Endothelial cell of umbilical vein (primary cell): ENCODE measurements around the gene IRF2BP2. TPM values are rescaled to one million over a fixed set of nuclear protein-coding genes. Genes with fewer than 3 reads are reported as not detected.

ENCODE experiments used
- BruUV-seq: library from RNA; stranded (reverse); fragments of 400-500 nt; replicated peaks from 2 replicates; lab custom pipeline; 2021; lab: Mats Ljungman, UMichigan
- CTCF ChIA-PET: fragments of 300-600, 350-600 bp; sonication (Branson Sonifier 250); formaldehyde crosslinking; loops from one replicate; lab custom pipeline; 2021; ENCODE audit warnings: antibody characterized with exemption, inconsistent platforms; lab: Charles Lee
- POLR2A ChIA-PET: fragments of 300-600, 350-600 bp; sonication (Branson Sonifier 250); formaldehyde crosslinking; loops from one replicate; lab custom pipeline; 2021; ENCODE audit warnings: antibody characterized with exemption, inconsistent platforms; lab: Charles Lee
- DNase-seq: peaks from one replicate; pipeline ENCODE4 v3.0.0-alpha.2; 2011; ENCODE audit warnings: low read depth, low spot score
- FAIRE-seq: peaks from 2 replicates; lab custom pipeline; 2011; peaks lifted over from hg19 to GRCh38; lab: Jason Lieb, UNC
- H2AFZ ChIP-seq: 2 replicates; pipeline ENCODE4 v1.6.0; 2012; ENCODE audit warnings: low read depth, low read length, control low read depth, inconsistent platforms
- H3K27ac ChIP-seq: 2 replicates; pipeline ENCODE4 v1.5.1; 2011; ENCODE audit warnings: low read depth, mild to moderate bottlenecking, control low read depth, low read length, moderate library complexity; ENCODE audit not compliant: insufficient read depth
- H3K27me3 ChIP-seq, 2 experiments: 2 replicates each; pipeline versions ENCODE4 v1.6.0 to v1.6.1; 2011; ENCODE audit warnings: low read length in 2 of 2, mixed read lengths in 1 of 2; ENCODE audit not compliant: control insufficient read depth in 2 of 2, insufficient read depth in 2 of 2
- H3K36me3 ChIP-seq, 2 experiments: 2 replicates in 1 of 2; 3 replicates in 1 of 2; pipeline ENCODE4 v1.5.1; 2011; ENCODE audit warnings: low read length in 2 of 2, mild to moderate bottlenecking in 1 of 2, moderate library complexity in 1 of 2; ENCODE audit not compliant: control insufficient read depth in 2 of 2, insufficient read depth in 2 of 2; ENCODE audit errors: extremely low read depth in 1 of 2
- H3K4me1 ChIP-seq: 3 replicates; pipeline ENCODE4 v1.5.1; 2011; ENCODE audit warnings: mild to moderate bottlenecking, low read length; ENCODE audit not compliant: control insufficient read depth, insufficient read depth; ENCODE audit errors: extremely low read depth
- H3K4me2 ChIP-seq: 2 replicates; pipeline ENCODE4 v1.6.1; 2011; ENCODE audit warnings: low read length, control low read depth, mixed read lengths; ENCODE audit not compliant: insufficient read depth
- H3K4me3 ChIP-seq, 3 experiments: fragments of 200-600 bp in 1 of 3; sonication (generic), shearing (Covaris generic) in 1 of 3; replicated peaks in 1 of 3; 2 replicates each; pipeline ENCODE4 v1.5.1; 2011 to 2016; ENCODE audit warnings: control low read depth in 3 of 3, low read length in 3 of 3, mild to moderate bottlenecking in 2 of 3, inconsistent platforms in 1 of 3, low read depth in 1 of 3, moderate library complexity in 1 of 3; ENCODE audit not compliant: insufficient read depth in 1 of 3
- H3K79me2 ChIP-seq: 2 replicates; pipeline ENCODE4 v1.6.0; 2012; ENCODE audit warnings: low read length, inconsistent platforms; ENCODE audit not compliant: control insufficient read depth, insufficient read depth
- H3K9ac ChIP-seq: replicated peaks from 2 replicates; pipeline ENCODE3; 2011; ENCODE audit warnings: low read length, control low read depth; ENCODE audit not compliant: insufficient read depth; ENCODE audit errors: extremely low read depth
- H3K9me1 ChIP-seq: replicated peaks from 3 replicates; pipeline ENCODE4 v1.6.0; 2011; ENCODE audit warnings: mild to moderate bottlenecking, low read length; ENCODE audit not compliant: control insufficient read depth, insufficient read depth; ENCODE audit errors: extremely low read depth
- H3K9me3 ChIP-seq: replicated peaks from 2 replicates; pipeline ENCODE4 v1.5.1; 2012; ENCODE audit warnings: low read length, inconsistent platforms; ENCODE audit not compliant: control insufficient read depth, insufficient read depth
- H4K20me1 ChIP-seq: replicated peaks from 2 replicates; pipeline ENCODE3; 2011; ENCODE audit warnings: mild to moderate bottlenecking, low read length; ENCODE audit not compliant: control insufficient read depth, insufficient read depth; ENCODE audit errors: extremely low read depth
- CTCF ChIP-seq, 2 donors: IDR thresholded peaks; 1 replicate in 1 of 2; 2 replicates in 1 of 2; pipeline ENCODE4 v1.5.1; 2011; ENCODE audit warnings: low read length in 2 of 2, mild to moderate bottlenecking in 2 of 2, moderate library complexity in 2 of 2, control low read depth in 1 of 2, inconsistent platforms in 1 of 2, low read depth in 1 of 2; ENCODE audit not compliant: insufficient read depth in 1 of 2; ENCODE audit errors: extremely low read depth in 1 of 2
- EZH2 ChIP-seq: IDR thresholded peaks from 2 replicates; pipeline ENCODE4 v1.6.1; 2012; ENCODE audit warnings: borderline replicate concordance, low read depth, mild to moderate bottlenecking, moderate library complexity, low read length, inconsistent platforms; ENCODE audit not compliant: severe bottlenecking
- FOS ChIP-seq: IDR thresholded peaks from 2 replicates; pipeline ENCODE4 v1.6.1; 2011; ENCODE audit warnings: mild to moderate bottlenecking, low read length, moderate library complexity, borderline replicate concordance; ENCODE audit not compliant: insufficient read depth
- GATA2 ChIP-seq: IDR thresholded peaks from 2 replicates; pipeline ENCODE4 v1.7.0; 2011; ENCODE audit warnings: low read depth, mild to moderate bottlenecking, moderate library complexity, mixed read lengths, low read length; ENCODE audit not compliant: insufficient read length, insufficient read depth
- JUN ChIP-seq: IDR thresholded peaks from 2 replicates; pipeline ENCODE4 v1.6.1; 2011; ENCODE audit warnings: borderline replicate concordance, low read depth; ENCODE audit not compliant: insufficient read length, insufficient read depth
- MAX ChIP-seq: IDR thresholded peaks from 2 replicates; pipeline ENCODE4 v1.6.1; 2011; ENCODE audit not compliant: insufficient read depth, insufficient read length
- MYC ChIP-seq: IDR thresholded peaks from one replicate; pipeline ENCODE4 v1.6.1; 2011; ENCODE audit warnings: mild to moderate bottlenecking, low read depth, low read length
- POLR2A ChIP-seq: IDR thresholded peaks from 2 replicates; pipeline ENCODE4 v1.6.1; 2012; ENCODE audit warnings: low read depth, mild to moderate bottlenecking, control low read depth, low read length
- POLR2AphosphoS5 ChIP-seq: IDR thresholded peaks from 2 replicates; pipeline ENCODE4 v1.6.1; 2012; ENCODE audit warnings: low read depth, mild to moderate bottlenecking, control low read depth, low read length, moderate library complexity; ENCODE audit not compliant: insufficient read depth
- dilution Hi-C: fragments of 300-500 bp; cut with MboI; formaldehyde crosslinking; loops from one replicate; pipeline ENCODE4 v1.15.0; 2019; ENCODE audit warnings: low sequenced_read_pairs; ENCODE audit not compliant: extremely low pct_ligation_motif_present
- intact Hi-C: fragments of 100-400 bp; cut with micrococcal nuclease; formaldehyde crosslinking; loops from one replicate; pipeline ENCODE4 v1.10.0; 2022
- polyA plus RNA-seq, 4 experiments: library from polyadenylated mRNA; depleted of rRNA in 3 of 4; stranded (reverse) in 3 of 4; unstranded in 1 of 4; fragments of >200 nt; gene quantifications; 2 replicates each; pipeline versions ENCODE4 v1.2.1 to v1.2.3, GENCODE V29; 2011 to 2012; ENCODE audit warnings: missing spikeins in 1 of 4
- total RNA-seq: library from RNA; stranded (reverse); gene quantifications from 2 replicates; pipeline ENCODE4 v1.2.3, GENCODE V29; 2021

IRF2BP2 gene
- total and polyA plus RNA-seq, 2 donors (not counting 3 experiments of a cell fraction or from before 2014, with no cell fraction given): 66.6 to 109 TPM

- BruUV-seq: TSS peak; percentile 20
- Histone ChIP-seq H3K9me1 (no peaks in the 10 kb centered on the region), H3K4me3 (peak overlapping the region in 2 of 3 experiments; percentile 13 to 53), H3K4me2 (peak overlapping the region; percentile 98), H2AFZ (no peak overlapping the region), H3K9ac (peak overlapping the region; percentile 86), H3K79me2 (peaks cover 34% of the 10 kb centered on the region), H3K9me3 (no peaks in the 10 kb centered on the region), H3K27me3 (no peaks in the 10 kb centered on the region), H4K20me1 (no peaks in the 10 kb centered on the region), H3K27ac (peak overlapping the region; percentile 87), H3K4me1 (peaks cover 50% of the 10 kb centered on the region), H3K36me3 (peaks cover 0 to 2% of the 10 kb centered on the region in 2 experiments)
- dilution Hi-C loops: loop anchor here (10.0 to 25.0 kb wide), 2 partner anchors 387 to 474 kb away; no protein-coding TSS in a partner anchor
- intact Hi-C loops: loop anchor here (1.0 kb wide), 6 partner anchors 8 to 384 kb away; no protein-coding TSS in a partner anchor
- DNase-seq: peak; percentile 63
- TF ChIP-seq POLR2A (no peak), CTCF (IDR thresholded peaks at IDR 0.05; ENCODE audit: extremely low read depth in 1 of 2, insufficient read depth in 1 of 2, low read depth in 1 of 2, low read length in 2 of 2) (no peak), POLR2AphosphoS5 (no peak), FOS (no peak), EZH2 (no peak), JUN (no peak), GATA2 (no peak), MYC (no peak), MAX (no peak)
- ChIA-PET POLR2A (interaction anchor here (0.7 to 1.4 kb wide), 4 partner anchors 56 to 483 kb away, joined by 3 to 9 read pairs (median 3); no protein-coding TSS in a partner anchor), CTCF (interaction anchor here (0.7 to 9.1 kb wide), 16 partner anchors 9 to 493 kb away, joined by 3 to 80 read pairs (median 4); no protein-coding TSS in a partner anchor)
- peak; percentile 4 for FAIRE-seq
Measured at GRCh38 chr1:234600418-234601281, 9.3 kb downstream of the IRF2BP2 start.
